HEK293 (cell line): ENCODE results near the gene SLFN5.

Source experiments
- PRDM6 ChIP-seq: fragments of 450-650 bp; formaldehyde crosslinking; IDR thresholded peaks from 2 replicates; pipeline ENCODE4 v1.5.1; 2017; ENCODE audit warnings: missing biosample characterization, missing genetic modification characterization
- TCF7L2 ChIP-seq: IDR thresholded peaks from 2 replicates; pipeline ENCODE4 v1.6.1; 2011; ENCODE audit warnings: low read depth, mild to moderate bottlenecking, inconsistent platforms, low read length, moderate library complexity, borderline replicate concordance
- WT1 ChIP-seq: fragments of 450-650 bp; formaldehyde crosslinking; IDR thresholded peaks from 2 replicates; pipeline ENCODE4 v1.5.1; 2016; ENCODE audit warnings: missing biosample characterization, missing genetic modification characterization
- ZBTB10 ChIP-seq: fragments of 450-650 bp; formaldehyde crosslinking; IDR thresholded peaks from 2 replicates; pipeline ENCODE4 v1.5.1; 2016; ENCODE audit warnings: missing biosample characterization, missing genetic modification characterization
- ZNF146 ChIP-seq: fragments of 450-650 bp; formaldehyde crosslinking; IDR thresholded peaks from 2 replicates; pipeline ENCODE4 v1.5.1; 2016; ENCODE audit warnings: missing biosample characterization, missing genetic modification characterization
- ZNF155 ChIP-seq: fragments of 450-650 bp; formaldehyde crosslinking; IDR thresholded peaks from 2 replicates; pipeline ENCODE4 v1.5.1; 2016; ENCODE audit warnings: missing biosample characterization, missing genetic modification characterization
- ZNF169 ChIP-seq: fragments of 450-650 bp; formaldehyde crosslinking; IDR thresholded peaks from 2 replicates; pipeline ENCODE4 v1.5.1; 2016; ENCODE audit warnings: missing biosample characterization, missing genetic modification characterization
- ZNF266 ChIP-seq: fragments of 450-650 bp; formaldehyde crosslinking; IDR thresholded peaks from 2 replicates; pipeline ENCODE4 v1.5.1; 2016; ENCODE audit warnings: missing biosample characterization, missing genetic modification characterization, low read depth
- ZNF335 ChIP-seq: fragments of 450-650 bp; formaldehyde crosslinking; conservative IDR thresholded peaks from 2 replicates; pipeline ENCODE4 v1.5.1; 2016; ENCODE audit warnings: missing biosample characterization, missing genetic modification characterization
- ZNF341 ChIP-seq: fragments of 450-650 bp; formaldehyde crosslinking; IDR thresholded peaks from 2 replicates; pipeline ENCODE4; 2016; ENCODE audit warnings: low read depth, missing biosample characterization, missing genetic modification characterization
- ZNF37A ChIP-seq: fragments of 450-650 bp; IDR thresholded peaks from 2 replicates; pipeline ENCODE4 v1.5.1; 2018; ENCODE audit warnings: missing biosample characterization, missing genetic modification characterization
- ZNF514 ChIP-seq: fragments of 450-650 bp; formaldehyde crosslinking; IDR thresholded peaks from 2 replicates; pipeline ENCODE4 v1.5.1; 2016; ENCODE audit warnings: missing biosample characterization, missing genetic modification characterization
- ZNF529 ChIP-seq: fragments of 450-650 bp; formaldehyde crosslinking; IDR thresholded peaks from 2 replicates; pipeline ENCODE4 v1.5.1; 2017; ENCODE audit warnings: missing genetic modification characterization, missing biosample characterization; ENCODE audit not compliant: insufficient replicate concordance
- ZNF600 ChIP-seq: fragments of 450-650 bp; formaldehyde crosslinking; IDR thresholded peaks from 2 replicates; pipeline ENCODE4 v1.5.1; 2016; ENCODE audit warnings: missing biosample characterization, missing genetic modification characterization
- ZNF654 ChIP-seq: fragments of 450-650 bp; formaldehyde crosslinking; IDR thresholded peaks from 2 replicates; pipeline ENCODE4 v1.5.1; 2016; ENCODE audit warnings: low read depth, missing biosample characterization, missing genetic modification characterization
- ZNF837 ChIP-seq: fragments of 450-650 bp; formaldehyde crosslinking; IDR thresholded peaks from 2 replicates; pipeline ENCODE4 v1.5.1; 2016; ENCODE audit warnings: missing biosample characterization, missing genetic modification characterization
- TF ChIP-seq, protein P1 (sequence below): fragments of 450-650 bp; formaldehyde crosslinking; IDR thresholded peaks from 2 replicates; pipeline ENCODE4 v1.5.1; 2016; ENCODE audit warnings: missing biosample characterization, missing genetic modification characterization
- TF ChIP-seq, protein P2 (sequence below): fragments of 450-650 bp; formaldehyde crosslinking; IDR thresholded peaks from 2 replicates; pipeline ENCODE4 v1.5.1; 2016; ENCODE audit warnings: missing biosample characterization, missing genetic modification characterization
- TF ChIP-seq, protein P3 (sequence below): IDR thresholded peaks from 2 replicates; pipeline ENCODE4 v1.6.1; 2011; ENCODE audit warnings: mild to moderate bottlenecking, low read depth, low read length, borderline replicate concordance
- TF ChIP-seq, protein P4 (sequence below): fragments of 450-650 bp; formaldehyde crosslinking; IDR thresholded peaks from 2 replicates; pipeline ENCODE4 v1.5.1; 2016; ENCODE audit warnings: missing biosample characterization, missing genetic modification characterization
- TF ChIP-seq, protein P5 (sequence below): fragments of 450-650 bp; formaldehyde crosslinking; conservative IDR thresholded peaks from 2 replicates; pipeline ENCODE4 v1.5.1; 2016; ENCODE audit warnings: low read depth, missing biosample characterization, missing genetic modification characterization

The SLFN5 gene

DNA sequence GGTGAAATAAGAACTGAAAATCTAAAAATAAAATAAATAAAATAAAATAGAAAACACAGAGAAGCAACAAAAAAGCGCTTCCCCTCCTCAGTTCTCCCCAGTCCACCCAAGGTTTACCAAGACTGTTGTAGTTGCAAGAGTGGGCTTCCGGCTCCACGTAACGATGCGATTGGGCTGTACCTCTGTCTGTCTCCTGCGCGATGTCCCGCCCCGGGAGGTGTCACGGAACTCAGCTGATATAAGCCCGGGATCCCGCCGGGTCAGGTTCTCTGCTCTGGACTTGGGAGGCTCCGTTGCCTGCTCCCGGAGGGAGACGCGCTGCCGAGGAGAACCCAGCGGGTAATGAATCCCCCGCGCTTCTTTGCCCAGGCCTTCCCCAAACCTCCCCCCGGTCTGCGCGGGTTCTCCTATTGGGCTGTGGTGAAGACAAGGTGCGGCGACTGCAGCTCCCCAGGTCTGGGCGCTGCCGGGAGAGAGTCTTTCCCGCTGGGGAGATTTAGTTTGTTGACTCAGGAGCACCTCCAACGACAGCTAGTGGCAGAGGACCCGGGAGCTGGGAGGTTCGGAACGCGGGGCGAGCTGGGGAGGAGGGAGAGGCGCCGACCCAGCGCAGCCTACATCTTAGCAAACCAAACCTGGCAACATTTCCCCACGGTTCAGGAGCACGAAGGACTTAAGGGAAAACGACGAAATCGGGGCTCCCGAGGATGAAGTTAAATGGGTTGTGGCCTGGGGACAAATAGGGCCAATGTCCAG is at the start of gene SLFN5 (continued):
- TF ChIP-seq, protein P1, sequence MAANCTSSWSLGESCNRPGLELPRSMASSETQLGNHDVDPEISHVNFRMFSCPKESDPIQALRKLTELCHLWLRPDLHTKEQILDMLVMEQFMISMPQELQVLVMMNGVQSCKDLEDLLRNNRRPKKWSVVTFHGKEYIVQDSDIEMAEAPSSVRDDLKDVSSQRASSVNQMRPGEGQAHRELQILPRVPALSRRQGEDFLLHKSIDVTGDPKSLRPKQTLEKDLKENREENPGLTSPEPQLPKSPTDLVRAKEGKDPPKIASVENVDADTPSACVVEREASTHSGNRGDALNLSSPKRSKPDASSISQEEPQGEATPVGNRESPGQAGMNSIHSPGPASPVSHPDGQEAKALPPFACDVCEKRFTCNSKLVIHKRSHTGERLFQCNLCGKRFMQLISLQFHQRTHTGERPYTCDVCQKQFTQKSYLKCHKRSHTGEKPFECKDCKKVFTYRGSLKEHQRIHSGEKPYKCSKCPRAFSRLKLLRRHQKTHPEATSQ: no peak
- TF ChIP-seq ZNF155 (no peak), ZNF600 (tag by site-specific recombination) (peak; percentile 99), ZNF169 (tag by site-specific recombination) (no peak), ZNF266 (tag by site-specific recombination) (no peak), ZNF146 (tag by site-specific recombination) (no peak), ZNF529 (tag by site-specific recombination) (no peak), ZBTB10 (tag by site-specific recombination) (no peak), ZNF37A (tag by site-specific recombination) (no peak), ZNF341 (tag by site-specific recombination) (peak; percentile 88), PRDM6 (tag by site-specific recombination) (no peak), WT1 (peak; percentile 34; the same call in 1 of the 2 replicates), ZNF837 (tag by site-specific recombination) (no peak), ZNF514 (tag by site-specific recombination) (no peak), TCF7L2 (no peak), ZNF654 (tag by site-specific recombination) (no peak), ZNF335 (tag by site-specific recombination) (peak; percentile 82)
- TF ChIP-seq, protein P2, sequence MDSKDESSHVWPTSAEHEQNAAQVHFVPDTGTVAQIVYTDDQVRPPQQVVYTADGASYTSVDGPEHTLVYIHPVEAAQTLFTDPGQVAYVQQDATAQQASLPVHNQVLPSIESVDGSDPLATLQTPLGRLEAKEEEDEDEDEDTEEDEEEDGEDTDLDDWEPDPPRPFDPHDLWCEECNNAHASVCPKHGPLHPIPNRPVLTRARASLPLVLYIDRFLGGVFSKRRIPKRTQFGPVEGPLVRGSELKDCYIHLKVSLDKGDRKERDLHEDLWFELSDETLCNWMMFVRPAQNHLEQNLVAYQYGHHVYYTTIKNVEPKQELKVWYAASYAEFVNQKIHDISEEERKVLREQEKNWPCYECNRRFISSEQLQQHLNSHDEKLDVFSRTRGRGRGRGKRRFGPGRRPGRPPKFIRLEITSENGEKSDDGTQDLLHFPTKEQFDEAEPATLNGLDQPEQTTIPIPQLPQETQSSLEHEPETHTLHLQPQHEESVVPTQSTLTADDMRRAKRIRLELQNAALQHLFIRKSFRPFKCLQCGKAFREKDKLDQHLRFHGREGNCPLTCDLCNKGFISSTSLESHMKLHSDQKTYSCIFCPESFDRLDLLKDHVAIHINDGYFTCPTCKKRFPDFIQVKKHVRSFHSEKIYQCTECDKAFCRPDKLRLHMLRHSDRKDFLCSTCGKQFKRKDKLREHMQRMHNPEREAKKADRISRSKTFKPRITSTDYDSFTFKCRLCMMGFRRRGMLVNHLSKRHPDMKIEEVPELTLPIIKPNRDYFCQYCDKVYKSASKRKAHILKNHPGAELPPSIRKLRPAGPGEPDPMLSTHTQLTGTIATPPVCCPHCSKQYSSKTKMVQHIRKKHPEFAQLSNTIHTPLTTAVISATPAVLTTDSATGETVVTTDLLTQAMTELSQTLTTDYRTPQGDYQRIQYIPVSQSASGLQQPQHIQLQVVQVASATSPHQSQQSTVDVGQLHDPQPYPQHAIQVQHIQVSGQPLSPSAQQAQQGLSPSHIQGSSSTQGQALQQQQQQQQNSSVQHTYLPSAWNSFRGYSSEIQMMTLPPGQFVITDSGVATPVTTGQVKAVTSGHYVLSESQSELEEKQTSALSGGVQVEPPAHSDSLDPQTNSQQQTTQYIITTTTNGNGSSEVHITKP (tag by site-specific recombination): peak; percentile 64; the same call in 1 of the 2 replicates
- TF ChIP-seq, protein P3, sequence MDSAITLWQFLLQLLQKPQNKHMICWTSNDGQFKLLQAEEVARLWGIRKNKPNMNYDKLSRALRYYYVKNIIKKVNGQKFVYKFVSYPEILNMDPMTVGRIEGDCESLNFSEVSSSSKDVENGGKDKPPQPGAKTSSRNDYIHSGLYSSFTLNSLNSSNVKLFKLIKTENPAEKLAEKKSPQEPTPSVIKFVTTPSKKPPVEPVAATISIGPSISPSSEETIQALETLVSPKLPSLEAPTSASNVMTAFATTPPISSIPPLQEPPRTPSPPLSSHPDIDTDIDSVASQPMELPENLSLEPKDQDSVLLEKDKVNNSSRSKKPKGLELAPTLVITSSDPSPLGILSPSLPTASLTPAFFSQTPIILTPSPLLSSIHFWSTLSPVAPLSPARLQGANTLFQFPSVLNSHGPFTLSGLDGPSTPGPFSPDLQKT: no peak
- TF ChIP-seq, protein P4, sequence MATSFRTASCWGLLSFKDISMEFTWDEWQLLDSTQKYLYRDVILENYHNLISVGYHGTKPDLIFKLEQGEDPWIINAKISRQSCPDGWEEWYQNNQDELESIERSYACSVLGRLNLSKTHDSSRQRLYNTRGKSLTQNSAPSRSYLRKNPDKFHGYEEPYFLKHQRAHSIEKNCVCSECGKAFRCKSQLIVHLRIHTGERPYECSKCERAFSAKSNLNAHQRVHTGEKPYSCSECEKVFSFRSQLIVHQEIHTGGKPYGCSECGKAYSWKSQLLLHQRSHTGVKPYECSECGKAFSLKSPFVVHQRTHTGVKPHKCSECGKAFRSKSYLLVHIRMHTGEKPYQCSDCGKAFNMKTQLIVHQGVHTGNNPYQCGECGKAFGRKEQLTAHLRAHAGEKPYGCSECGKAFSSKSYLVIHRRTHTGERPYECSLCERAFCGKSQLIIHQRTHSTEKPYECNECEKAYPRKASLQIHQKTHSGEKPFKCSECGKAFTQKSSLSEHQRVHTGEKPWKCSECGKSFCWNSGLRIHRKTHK (tag by site-specific recombination): no peak
- TF ChIP-seq, protein P5, sequence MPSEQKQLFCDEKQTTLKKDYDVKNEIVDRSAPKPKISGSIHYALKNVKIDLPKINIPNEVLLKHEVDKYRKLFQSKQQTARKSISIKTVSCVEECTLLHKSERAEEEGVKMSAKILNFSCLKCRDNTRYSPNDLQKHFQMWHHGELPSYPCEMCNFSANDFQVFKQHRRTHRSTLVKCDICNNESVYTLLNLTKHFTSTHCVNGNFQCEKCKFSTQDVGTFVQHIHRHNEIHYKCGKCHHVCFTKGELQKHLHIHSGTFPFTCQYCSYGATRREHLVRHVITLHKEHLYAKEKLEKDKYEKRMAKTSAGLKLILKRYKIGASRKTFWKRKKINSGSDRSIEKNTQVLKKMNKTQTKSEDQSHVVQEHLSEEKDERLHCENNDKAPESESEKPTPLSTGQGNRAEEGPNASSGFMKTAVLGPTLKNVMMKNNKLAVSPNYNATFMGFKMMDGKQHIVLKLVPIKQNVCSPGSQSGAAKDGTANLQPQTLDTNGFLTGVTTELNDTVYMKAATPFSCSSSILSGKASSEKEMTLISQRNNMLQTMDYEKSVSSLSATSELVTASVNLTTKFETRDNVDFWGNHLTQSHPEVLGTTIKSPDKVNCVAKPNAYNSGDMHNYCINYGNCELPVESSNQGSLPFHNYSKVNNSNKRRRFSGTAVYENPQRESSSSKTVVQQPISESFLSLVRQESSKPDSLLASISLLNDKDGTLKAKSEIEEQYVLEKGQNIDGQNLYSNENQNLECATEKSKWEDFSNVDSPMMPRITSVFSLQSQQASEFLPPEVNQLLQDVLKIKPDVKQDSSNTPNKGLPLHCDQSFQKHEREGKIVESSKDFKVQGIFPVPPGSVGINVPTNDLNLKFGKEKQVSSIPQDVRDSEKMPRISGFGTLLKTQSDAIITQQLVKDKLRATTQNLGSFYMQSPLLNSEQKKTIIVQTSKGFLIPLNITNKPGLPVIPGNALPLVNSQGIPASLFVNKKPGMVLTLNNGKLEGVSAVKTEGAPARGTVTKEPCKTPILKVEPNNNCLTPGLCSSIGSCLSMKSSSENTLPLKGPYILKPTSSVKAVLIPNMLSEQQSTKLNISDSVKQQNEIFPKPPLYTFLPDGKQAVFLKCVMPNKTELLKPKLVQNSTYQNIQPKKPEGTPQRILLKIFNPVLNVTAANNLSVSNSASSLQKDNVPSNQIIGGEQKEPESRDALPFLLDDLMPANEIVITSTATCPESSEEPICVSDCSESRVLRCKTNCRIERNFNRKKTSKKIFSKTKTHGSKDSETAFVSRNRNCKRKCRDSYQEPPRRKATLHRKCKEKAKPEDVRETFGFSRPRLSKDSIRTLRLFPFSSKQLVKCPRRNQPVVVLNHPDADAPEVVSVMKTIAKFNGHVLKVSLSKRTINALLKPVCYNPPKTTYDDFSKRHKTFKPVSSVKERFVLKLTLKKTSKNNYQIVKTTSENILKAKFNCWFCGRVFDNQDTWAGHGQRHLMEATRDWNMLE (tag by site-specific recombination): no peak; the same call in 1 of the 2 replicates
